GM19099 (cell line): ENCODE data around the gene ANKRD39.

Experiments used
- POLR2A ChIP-seq: IDR thresholded peaks from 3 replicates; pipeline ENCODE4 v1.6.1; 2011; ENCODE audit warnings: low read depth; ENCODE audit not compliant: insufficient read length; ENCODE audit errors: extremely low read depth

Gene ANKRD39

GRCh38 chr2:96868555-96869280, 10.9 kb upstream of the ANKRD39 start:
- TF ChIP-seq POLR2A, result peak; percentile 34

DNA sequence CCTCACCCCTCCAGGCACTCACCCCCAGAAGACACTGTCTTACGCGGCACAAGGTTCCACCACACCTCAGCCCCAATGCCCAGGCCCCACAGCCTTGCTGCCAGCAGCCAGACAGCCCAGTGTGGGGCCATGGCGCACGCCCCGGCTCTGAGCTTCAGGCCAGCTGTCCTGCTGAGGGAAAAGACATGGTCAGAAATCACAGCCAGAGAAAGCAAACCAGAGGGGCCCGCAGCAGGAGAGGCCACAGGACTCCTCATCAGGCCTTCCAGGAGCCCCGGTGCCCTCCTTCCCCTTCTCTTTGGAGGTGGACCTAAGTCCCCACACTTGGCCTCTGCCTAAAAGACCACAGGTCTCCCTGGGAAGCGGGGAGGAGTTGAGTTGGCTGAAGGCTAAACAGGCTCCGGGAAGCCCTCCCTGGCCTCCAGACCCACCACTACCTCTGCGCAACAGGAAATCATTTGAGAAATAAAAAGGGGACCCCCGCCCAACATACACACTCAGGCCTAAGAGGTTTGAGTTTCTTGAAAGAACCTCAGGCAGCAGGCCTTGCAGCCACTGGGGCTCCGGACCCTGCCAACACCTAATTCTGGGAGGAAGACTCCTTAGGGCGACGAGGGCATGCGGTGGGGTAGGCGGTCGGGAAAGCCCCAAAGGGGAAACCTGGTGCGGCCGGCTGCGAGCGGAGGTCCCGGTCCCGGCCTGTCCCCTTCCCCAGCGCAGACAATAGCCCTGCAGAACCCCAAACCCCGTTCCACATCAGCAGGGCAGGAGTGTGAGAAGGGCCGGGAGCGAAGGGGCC, 10.1 kb upstream of the ANKRD39 start:
- peak; percentile 83 for TF ChIP-seq POLR2A

DNA sequence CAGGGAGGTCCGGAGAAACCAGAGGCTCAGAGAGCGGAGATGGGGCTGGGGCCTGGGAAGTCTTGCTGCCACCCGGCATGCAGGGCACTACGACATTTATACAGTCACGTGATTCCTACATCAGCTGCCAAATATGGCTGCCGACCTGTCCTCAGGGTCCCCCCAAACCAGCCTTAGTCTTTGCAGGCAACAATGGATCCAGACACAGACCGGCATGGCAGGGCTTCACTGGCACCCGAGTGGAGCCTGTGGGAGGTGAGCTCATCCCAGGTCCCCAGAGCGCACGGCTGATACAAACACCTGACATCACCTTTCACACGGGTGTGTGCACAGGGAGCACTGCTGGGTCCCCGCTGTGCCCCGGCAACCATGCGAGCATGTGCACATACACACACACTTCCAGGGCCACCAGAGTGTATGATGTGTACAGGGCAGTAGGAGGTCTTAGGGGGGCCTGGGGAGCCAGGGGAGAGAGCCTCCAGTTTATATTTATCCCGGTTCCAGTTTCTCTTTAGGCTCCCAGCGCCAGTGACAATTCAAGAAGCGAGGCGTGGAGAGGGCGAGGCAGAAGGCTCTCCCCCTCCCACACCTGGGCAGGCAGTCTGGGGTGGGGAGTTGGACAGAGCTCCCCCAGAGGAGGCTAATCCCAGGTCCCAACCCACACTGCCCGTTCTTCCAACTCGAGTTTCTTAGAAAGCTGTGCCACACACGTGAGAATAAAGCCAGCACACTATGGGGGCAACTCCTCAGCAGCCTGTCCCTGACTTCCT, 9.4 kb upstream of the ANKRD39 start:
- peak; percentile 23 for TF ChIP-seq POLR2A

DNA sequence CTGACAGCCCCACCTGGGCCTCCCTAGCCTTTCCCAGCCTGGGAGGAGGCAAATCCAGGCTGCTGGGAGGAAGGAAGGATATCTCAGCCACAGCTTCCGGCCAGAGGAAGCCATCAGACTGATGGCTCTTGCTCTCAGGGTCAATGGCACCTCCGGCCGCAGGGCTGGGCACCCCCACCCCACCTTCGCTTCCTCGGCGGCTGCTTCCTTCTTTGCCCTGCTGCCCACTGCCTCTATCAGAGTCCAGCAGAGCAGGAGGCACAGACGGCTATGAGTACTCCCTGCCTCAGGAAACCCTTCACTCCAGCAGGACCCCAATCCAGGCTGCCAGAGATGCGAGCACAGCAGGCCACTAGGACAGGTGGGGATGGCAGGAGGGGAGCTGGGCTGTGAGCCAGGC, 8.8 kb upstream of the ANKRD39 start:
- TF ChIP-seq POLR2A, result no peak

GRCh38 chr2:96866149-96866548, 8.3 kb upstream of the ANKRD39 start:
- TF ChIP-seq POLR2A, result no peak

DNA sequence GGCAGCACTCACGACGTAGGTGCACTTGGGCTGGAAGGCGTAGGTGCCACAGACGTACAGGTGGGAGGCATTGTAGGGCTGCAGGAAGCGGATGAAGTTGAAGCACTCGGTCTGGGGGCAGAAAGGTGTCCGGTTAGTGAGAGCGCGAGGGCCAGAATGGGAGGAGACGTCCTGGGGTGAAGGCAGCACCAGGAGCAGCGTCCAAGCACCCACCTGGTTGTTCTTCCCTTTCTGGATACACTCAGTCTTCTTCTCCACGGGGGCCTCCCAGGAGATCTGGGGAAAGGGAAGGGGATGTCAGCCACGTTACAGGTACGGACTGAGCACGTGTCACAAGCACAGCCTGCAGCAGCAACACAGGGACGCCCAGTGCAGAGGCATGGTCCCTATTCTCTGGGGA, 7.8 kb upstream of the ANKRD39 start:
- no peak for TF ChIP-seq POLR2A

GRCh38 chr2:96864343-96865091, 6.7 kb upstream of the ANKRD39 start:
- no peak for TF ChIP-seq POLR2A

DNA sequence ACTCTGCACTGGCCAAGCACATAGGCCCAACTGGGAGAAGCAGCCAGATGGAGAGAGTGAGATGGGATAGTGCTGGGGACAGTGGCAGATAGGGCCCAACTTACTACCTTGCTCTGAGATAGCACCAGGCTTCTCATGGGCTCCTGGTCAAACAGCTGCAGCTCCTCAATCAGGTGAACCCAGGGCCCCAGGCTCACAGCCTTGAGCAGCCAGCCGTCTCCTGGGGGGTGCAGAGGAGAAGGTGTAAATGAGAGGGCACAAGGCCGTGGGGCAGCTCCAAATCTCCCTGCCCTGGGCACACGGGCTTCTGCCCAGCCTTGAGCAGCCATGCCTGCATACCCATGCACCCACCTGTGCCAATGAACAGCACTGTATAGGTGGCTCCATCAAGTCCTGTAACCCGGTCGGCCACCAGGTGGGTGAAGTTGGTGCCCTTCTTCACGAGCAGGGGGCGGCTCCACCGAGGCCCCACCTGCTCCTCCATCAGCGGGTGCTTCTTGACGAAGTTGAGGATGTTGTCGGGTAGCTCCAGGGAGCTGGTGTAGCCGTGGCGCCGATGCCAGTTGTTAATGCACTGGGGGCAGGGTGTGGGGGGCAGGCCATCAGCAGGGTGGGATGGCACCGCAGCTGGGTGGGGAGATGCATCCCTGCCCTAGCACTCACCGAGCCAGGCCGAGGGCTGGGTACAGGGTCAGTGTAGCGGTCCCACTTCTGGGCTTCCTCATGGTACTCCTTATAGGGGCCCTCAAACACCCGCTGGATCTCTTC, 5.9 kb upstream of the ANKRD39 start:
- TF ChIP-seq POLR2A, result no peak

GRCh38 chr2:96861074-96861473, 3.3 kb upstream of the ANKRD39 start:
- no peak for TF ChIP-seq POLR2A

GRCh38 chr2:96860065-96861029, 2.5 kb upstream of the ANKRD39 start:
- TF ChIP-seq POLR2A, result no peak

DNA sequence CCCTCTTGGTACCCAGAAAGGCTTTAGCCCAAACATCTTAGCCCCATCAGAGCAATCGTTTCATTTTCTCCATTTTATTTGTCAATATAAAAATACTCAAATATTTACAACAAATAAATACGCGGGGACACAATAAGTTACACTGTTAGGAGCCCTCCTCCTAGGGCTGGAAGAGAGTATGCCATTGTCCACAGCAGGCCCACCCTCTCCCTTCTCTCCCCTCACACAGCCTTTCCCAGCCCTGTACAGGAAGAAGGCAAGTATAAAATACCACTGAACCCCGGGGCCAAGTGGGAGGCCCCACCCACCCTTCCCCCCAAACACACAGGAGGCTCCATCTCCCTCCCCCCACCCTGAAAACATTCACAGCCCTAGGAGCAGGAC, 1.9 kb upstream of the ANKRD39 start:
- no peak for TF ChIP-seq POLR2A

- TF ChIP-seq POLR2A, result peak; percentile 28
Observed at GRCh38 chr2:96859099-96859649, 1.4 kb upstream of the ANKRD39 start.
